Tibial nerve (tissue), 3 donors: Measurements from ENCODE around the gene COL4A5.

Experiments
- POLR2A ChIP-seq, 2 donors: fragments of 450-650 bp; IDR thresholded peaks; one replicate each; pipeline ENCODE4 v1.6.1; 2017; ENCODE audit warnings: antibody characterized with exemption in 2 of 2, mild to moderate bottlenecking in 2 of 2, moderate library complexity in 2 of 2
- TF ChIP-seq, protein P1 (sequence below), 5 experiments: fragments of 200-600 bp in 3 of 5; fragments of 450-650 bp in 2 of 5; sonication (generic) in 3 of 5; IDR thresholded peaks; one replicate each; pipeline ENCODE4 v1.5.1; 2016 to 2019; ENCODE audit warnings: antibody characterized with exemption in 5 of 5, mild to moderate bottlenecking in 3 of 5, moderate library complexity in 2 of 5

DNA sequence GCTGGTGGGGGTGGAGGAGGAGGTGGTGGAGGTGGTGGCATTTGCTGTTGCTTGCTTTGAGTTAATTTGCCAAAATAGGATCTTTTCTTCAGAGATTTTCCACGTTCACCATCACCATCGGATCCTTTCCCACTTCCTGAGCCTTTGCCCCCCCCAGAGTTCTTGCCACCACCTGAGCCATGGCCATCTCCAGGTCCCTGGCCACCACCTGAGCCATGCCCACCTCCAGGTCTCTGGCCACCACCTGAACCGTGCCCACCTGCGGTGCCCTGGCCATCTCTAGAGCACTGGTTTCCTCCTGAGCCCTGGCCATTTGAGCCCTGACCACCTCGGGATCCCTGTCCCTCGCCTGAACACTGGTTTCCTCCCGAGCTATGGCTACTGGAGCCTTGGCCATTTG, 294.8 kb downstream of the COL4A5 start:
- TF ChIP-seq, protein P1, sequence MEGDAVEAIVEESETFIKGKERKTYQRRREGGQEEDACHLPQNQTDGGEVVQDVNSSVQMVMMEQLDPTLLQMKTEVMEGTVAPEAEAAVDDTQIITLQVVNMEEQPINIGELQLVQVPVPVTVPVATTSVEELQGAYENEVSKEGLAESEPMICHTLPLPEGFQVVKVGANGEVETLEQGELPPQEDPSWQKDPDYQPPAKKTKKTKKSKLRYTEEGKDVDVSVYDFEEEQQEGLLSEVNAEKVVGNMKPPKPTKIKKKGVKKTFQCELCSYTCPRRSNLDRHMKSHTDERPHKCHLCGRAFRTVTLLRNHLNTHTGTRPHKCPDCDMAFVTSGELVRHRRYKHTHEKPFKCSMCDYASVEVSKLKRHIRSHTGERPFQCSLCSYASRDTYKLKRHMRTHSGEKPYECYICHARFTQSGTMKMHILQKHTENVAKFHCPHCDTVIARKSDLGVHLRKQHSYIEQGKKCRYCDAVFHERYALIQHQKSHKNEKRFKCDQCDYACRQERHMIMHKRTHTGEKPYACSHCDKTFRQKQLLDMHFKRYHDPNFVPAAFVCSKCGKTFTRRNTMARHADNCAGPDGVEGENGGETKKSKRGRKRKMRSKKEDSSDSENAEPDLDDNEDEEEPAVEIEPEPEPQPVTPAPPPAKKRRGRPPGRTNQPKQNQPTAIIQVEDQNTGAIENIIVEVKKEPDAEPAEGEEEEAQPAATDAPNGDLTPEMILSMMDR (IDR thresholded peaks at IDR 0.05) = no peak
- TF ChIP-seq POLR2A (IDR thresholded peaks at IDR 0.05) = no peak
